AG09319 (cell line): ENCODE measurements around the gene PAFAH2.

Experiments used
- DNase-seq: peaks from one replicate; pipeline ENCODE4 v3.0.0-alpha.2; 2010; ENCODE audit warnings: low read depth; ENCODE audit errors: extremely low read depth
- TF ChIP-seq, protein P1 (sequence below): IDR thresholded peaks from 2 replicates; pipeline ENCODE4 v1.5.1; 2011; ENCODE audit warnings: low read depth, mild to moderate bottlenecking, inconsistent platforms, low read length, moderate library complexity

The PAFAH2 gene

DNA sequence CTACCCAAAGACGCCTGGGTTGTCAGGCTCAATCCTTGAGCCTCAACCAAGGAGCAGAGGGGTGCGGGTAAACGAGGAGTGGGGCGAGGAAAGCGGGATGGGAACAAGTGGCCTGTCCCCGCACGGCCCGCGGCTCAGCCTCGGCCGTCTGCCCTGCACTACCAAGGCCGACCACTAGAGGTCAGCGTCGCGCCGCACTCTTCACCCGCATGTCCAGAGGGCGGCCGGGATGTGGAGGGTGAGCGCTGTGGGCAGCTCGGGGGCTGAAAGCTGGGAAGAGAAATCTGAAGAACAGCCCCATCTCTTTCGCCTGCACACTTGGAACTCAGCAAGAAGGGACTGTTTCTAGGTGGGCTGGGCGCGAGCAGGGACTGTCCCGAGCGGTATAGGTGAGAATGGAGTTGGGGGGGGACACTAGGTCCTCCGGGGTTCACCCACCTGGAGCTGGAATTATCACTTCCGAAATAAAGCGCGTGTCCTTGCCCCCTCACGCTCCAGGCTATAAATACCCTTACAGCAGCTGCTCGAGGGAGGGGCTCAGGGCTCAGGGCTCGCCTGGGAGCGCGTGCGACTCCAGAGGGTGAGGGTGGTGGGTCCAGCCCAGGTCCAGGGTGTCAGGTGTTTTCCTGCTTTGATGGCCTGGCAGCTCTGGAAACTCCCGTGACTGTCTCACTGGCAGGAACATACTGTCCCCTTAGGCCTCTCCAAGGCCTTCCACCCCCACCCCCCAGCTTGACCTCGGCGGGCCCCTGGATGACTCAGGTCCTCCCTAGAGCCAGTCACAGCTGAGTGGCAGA is 38.3 kb upstream of the PAFAH2 start:
- TF ChIP-seq, protein P1, sequence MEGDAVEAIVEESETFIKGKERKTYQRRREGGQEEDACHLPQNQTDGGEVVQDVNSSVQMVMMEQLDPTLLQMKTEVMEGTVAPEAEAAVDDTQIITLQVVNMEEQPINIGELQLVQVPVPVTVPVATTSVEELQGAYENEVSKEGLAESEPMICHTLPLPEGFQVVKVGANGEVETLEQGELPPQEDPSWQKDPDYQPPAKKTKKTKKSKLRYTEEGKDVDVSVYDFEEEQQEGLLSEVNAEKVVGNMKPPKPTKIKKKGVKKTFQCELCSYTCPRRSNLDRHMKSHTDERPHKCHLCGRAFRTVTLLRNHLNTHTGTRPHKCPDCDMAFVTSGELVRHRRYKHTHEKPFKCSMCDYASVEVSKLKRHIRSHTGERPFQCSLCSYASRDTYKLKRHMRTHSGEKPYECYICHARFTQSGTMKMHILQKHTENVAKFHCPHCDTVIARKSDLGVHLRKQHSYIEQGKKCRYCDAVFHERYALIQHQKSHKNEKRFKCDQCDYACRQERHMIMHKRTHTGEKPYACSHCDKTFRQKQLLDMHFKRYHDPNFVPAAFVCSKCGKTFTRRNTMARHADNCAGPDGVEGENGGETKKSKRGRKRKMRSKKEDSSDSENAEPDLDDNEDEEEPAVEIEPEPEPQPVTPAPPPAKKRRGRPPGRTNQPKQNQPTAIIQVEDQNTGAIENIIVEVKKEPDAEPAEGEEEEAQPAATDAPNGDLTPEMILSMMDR: peak; percentile 96
- DNase-seq: peak; percentile 18

DNA sequence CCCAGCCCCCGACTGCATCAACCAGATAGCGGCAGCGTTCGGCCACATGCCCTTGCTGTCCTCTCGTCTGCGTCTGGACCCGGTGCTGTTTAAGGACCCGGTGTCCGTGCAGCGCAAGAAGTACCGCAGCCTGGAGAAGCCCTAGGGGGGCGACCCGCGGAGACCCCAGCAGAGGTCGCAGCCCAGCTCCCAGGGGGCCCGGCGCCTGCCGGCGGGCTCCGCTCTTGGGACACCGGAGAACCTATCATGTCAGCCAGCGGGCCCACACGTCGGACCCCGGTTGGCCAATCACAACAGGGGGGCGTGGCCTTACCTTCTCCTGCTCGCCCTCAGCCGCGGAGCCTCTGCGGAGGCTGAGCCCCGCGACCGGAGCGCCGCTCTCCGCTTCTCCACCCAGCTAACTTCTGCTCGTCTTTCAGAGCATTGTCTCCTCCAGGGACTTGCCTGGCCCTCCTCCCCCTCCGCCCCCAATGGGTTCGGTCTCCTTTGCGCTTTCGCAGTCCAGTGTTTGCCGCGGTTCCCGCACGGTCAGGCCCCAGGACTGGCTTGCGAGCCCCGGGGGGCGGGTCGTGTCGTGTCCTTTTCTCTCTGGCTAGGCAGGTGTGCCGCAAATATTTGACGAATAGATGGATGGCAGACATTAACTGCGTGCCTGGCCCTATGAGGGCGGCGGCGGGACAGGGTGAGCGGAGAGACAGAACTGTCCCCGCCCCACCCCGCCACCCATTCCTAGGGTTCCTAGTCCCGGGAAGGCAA is 37.5 kb upstream of the PAFAH2 start:
- peak; percentile 70 for DNase-seq
- TF ChIP-seq, protein P1: no peak

DNA sequence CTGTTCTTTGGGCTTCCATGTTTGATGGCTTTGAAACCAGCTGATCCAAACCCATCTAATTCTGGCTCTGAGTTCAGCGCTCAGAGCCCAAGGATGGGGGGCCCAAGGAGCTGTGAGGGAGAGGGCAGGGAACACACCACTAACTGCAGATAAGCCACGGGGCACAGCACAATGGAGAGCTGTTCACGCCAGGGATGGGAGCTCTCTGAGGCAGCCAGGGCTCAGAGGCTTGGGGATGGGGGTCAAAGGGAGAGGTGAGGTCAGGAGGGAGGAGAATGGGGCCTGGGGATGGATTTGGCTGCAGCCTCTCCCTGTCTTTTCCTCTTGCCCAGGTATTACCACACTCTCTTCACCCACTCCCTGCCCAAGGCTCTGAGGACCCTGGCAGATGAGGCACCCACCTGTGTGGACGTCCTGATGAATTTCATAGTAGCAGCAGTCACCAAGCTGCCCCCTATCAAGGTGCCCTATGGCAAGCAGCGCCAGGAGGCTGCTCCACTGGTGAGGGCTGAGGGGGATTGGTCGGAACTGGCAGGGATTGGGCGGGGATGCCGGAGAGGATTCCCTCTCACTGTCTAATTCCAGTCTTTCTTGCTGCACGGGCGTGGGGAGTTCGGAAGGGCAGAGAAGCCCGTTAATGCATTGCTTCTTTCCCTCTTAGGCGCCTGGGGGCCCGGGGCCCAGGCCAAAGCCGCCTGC is 36.8 kb upstream of the PAFAH2 start:
- TF ChIP-seq, protein P1: no peak
- DNase-seq: no peak

DNA sequence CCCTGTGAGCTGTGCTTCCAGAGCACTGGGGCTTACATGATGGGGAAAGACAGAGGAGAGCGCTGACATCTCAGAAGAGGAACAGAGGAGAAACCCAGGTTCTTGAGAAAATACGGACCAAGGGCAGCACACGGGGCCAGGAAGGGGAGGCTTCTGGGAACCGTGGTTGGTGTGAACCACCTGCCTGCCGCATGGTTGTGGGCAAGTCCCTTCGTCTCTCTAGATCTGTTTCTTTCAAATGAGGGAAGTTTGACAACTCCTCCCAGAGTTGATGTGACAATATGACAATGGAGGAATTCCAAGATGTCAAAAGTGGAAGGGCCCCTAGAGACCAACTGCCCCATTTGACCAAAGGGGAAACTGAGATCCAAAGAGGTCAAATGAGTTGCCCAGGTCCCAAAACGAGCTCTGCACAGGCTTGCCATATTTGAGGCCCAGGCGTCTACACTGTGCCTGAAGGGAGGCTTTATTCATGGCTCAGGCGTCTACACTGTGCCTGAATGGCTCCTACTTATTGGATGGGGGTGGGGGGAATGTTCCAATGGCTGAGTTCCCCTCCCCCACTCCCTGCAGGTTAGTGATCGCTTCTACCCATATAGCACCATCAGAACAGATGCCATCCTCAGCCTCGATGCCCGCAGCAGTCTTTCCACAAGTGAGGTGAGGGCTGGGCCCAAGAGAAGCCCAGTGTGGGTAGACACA is 34.9 kb upstream of the PAFAH2 start:
- TF ChIP-seq, protein P1: no peak
- no peak for DNase-seq

DNA sequence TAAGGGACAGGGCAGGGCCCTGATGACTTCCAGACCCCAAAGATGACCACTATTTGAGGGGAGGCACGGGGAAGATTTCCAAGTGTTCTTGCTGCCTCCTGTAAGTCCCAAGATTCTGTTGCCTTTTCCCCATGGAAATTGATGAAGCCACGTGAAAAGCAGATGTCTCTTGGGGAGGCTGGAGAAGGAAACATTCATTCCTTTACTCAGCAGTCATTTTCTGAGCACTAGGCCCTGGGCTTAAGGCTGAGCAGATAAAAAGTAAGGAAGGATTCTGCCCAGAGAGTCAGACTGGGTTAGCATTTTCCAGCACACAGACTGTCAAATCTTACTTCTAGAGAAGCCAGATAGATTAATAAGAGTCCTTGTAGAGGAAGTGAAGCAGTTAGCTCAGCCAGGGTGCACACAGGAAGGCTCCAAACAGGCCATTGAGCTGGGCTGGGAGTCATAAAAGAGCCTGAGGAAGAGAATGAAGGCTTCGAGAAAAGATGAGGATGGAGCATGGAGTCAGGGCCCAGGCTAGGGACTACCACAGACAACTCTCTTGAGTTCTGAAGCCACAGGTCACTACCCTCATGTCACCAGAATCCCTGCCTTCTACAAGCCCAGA is 33.9 kb upstream of the PAFAH2 start:
- DNase-seq: no peak
- TF ChIP-seq, protein P1: no peak

DNA sequence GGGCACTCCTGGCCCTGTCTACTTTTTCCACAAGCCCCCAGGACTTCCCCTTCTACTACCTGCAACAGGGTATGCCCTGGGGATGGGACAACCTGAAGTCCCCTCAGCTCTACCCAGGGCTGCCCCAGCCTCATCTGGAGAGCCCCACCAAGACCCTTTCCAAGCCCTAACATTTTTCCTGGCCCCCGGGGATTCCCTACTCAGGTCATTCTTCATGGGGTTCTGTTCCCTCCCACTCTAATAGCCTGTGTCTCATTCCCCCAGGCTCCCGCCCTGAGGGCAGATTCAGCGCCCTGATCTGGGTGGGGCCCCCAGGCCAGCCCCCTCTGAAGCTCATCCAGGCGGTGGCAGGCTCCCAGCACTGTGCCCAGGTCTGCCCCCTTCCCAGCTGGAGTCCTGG is 33.3 kb upstream of the PAFAH2 start:
- TF ChIP-seq, protein P1: no peak
- no peak for DNase-seq
